Fibroblast of lung (primary cell): ENCODE measurements around the gene FHOD3. TPM values are rescaled to one million over a fixed set of nuclear protein-coding genes. Genes with fewer than 3 reads are reported as not detected.

Experiments used
- DNase-seq, 2 donors: peaks; one replicate each; pipeline versions ENCODE4 v3.0.0 to v3.0.0-alpha.2; 2010; ENCODE audit warnings: low read depth in 2 of 2
- H2AFZ ChIP-seq: 2 replicates; pipeline ENCODE4 v1.5.1; 2012; ENCODE audit warnings: low read length, control low read depth, inconsistent platforms
- H3K27ac ChIP-seq: 2 replicates; pipeline ENCODE4 v1.5.1; 2011; ENCODE audit warnings: low read length, control low read depth; ENCODE audit not compliant: insufficient read depth
- H3K27me3 ChIP-seq: 2 replicates; pipeline ENCODE4 v1.5.1; 2011; ENCODE audit warnings: mild to moderate bottlenecking, low read length; ENCODE audit not compliant: control insufficient read depth, insufficient read depth
- H3K36me3 ChIP-seq: 2 replicates; pipeline ENCODE4 v1.5.1; 2011; ENCODE audit warnings: low read length; ENCODE audit not compliant: control insufficient read depth, insufficient read depth
- H3K4me1 ChIP-seq: 2 replicates; pipeline ENCODE4 v1.5.1; 2011; ENCODE audit warnings: low read length; ENCODE audit not compliant: control insufficient read depth, insufficient read depth; ENCODE audit errors: extremely low read depth
- H3K4me2 ChIP-seq: 2 replicates; pipeline ENCODE4 v1.5.1; 2011; ENCODE audit warnings: low read length, control low read depth; ENCODE audit not compliant: insufficient read depth; ENCODE audit errors: extremely low read depth
- H3K4me3 ChIP-seq, 4 experiments: fragments of 200-600 bp in 1 of 4; sonication (generic) in 1 of 4; replicated peaks in 1 of 4; 2 replicates each; pipeline ENCODE4 v1.5.1; 2011 to 2016; ENCODE audit warnings: low read length in 4 of 4, low read depth in 3 of 4, mild to moderate bottlenecking in 3 of 4, control low read depth in 2 of 4, inconsistent platforms in 1 of 4, mixed read lengths in 1 of 4; ENCODE audit not compliant: insufficient read depth in 1 of 4; ENCODE audit errors: control extremely low read depth in 1 of 4
- H3K79me2 ChIP-seq: 2 replicates; pipeline ENCODE4 v1.5.1; 2012; ENCODE audit warnings: mild to moderate bottlenecking, low read length, inconsistent platforms; ENCODE audit not compliant: control insufficient read depth, insufficient read depth
- H3K9ac ChIP-seq: 2 replicates; pipeline ENCODE4 v1.5.1; 2011; ENCODE audit warnings: mild to moderate bottlenecking, low read length, control low read depth; ENCODE audit not compliant: insufficient read depth
- H3K9me3 ChIP-seq: 2 replicates; pipeline ENCODE4 v1.5.1; 2012; ENCODE audit warnings: low read depth, low read length; ENCODE audit not compliant: control insufficient read depth, insufficient read depth
- H4K20me1 ChIP-seq: 2 replicates; pipeline ENCODE4 v1.5.1; 2011; ENCODE audit warnings: low read length; ENCODE audit not compliant: control insufficient read depth, insufficient read depth; ENCODE audit errors: extremely low read depth
- EZH2 ChIP-seq: IDR thresholded peaks from 2 replicates; pipeline ENCODE4 v1.5.1; 2012; ENCODE audit warnings: low read length, control low read depth, mild to moderate bottlenecking; ENCODE audit errors: missing control alignments
- polyA plus RNA-seq, 2 donors: library from polyadenylated mRNA; depleted of rRNA in 1 of 2; stranded (reverse) in 1 of 2; unstranded in 1 of 2; fragments of >200 nt; gene quantifications; 2 replicates each; pipeline ENCODE4 v1.2.1, GENCODE V29; 2011 to 2012; ENCODE audit warnings: missing spikeins in 1 of 2
- total RNA-seq: library from RNA; depleted of rRNA; stranded (reverse); fragments of >200 nt; gene quantifications from 2 replicates; pipeline ENCODE4 v1.2.1, GENCODE V29; 2014
- TF ChIP-seq, protein P1 (sequence below), 2 donors: IDR thresholded peaks in 1 of 2; conservative IDR thresholded peaks in 1 of 2; 1 replicate in 1 of 2; 2 replicates in 1 of 2; pipeline ENCODE4 v1.5.1; 2011 to 2012; ENCODE audit warnings: low read length in 2 of 2, control low read depth in 1 of 2, inconsistent platforms in 1 of 2, low read depth in 1 of 2, mild to moderate bottlenecking in 1 of 2

FHOD3 gene
- total and polyA plus RNA-seq, 2 donors (not counting 1 experiment from before 2014, with no cell fraction given) = 16.1 to 28.2 TPM

- Histone ChIP-seq H3K9ac (no peak overlapping the region), H3K4me3 (no peak overlapping the region), H4K20me1 (no peaks in the 10 kb centered on the region), H3K27ac (no peak overlapping the region), H2AFZ (no peak overlapping the region), H3K4me1 (no peaks in the 10 kb centered on the region), H3K79me2 (no peaks in the 10 kb centered on the region), H3K9me3 (no peaks in the 10 kb centered on the region), H3K27me3 (no peaks in the 10 kb centered on the region), H3K4me2 (no peak overlapping the region), H3K36me3 (no peaks in the 10 kb centered on the region)
- DNase-seq = no peak
- TF ChIP-seq, protein P1, sequence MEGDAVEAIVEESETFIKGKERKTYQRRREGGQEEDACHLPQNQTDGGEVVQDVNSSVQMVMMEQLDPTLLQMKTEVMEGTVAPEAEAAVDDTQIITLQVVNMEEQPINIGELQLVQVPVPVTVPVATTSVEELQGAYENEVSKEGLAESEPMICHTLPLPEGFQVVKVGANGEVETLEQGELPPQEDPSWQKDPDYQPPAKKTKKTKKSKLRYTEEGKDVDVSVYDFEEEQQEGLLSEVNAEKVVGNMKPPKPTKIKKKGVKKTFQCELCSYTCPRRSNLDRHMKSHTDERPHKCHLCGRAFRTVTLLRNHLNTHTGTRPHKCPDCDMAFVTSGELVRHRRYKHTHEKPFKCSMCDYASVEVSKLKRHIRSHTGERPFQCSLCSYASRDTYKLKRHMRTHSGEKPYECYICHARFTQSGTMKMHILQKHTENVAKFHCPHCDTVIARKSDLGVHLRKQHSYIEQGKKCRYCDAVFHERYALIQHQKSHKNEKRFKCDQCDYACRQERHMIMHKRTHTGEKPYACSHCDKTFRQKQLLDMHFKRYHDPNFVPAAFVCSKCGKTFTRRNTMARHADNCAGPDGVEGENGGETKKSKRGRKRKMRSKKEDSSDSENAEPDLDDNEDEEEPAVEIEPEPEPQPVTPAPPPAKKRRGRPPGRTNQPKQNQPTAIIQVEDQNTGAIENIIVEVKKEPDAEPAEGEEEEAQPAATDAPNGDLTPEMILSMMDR (conservative IDR thresholded peaks at IDR 0.05 in 1 of 2, IDR thresholded peaks at IDR 0.05 in 1 of 2; ENCODE audit: low read depth in 1 of 2, low read length in 2 of 2) = no peak
- TF ChIP-seq EZH2 = no peak
Observed at GRCh38 chr18:36490897-36491296, 193.4 kb downstream of the FHOD3 start.

GRCh38 chr18:36492604-36493329, 195.3 kb downstream of the FHOD3 start:
- DNase-seq = peak in 1 of 2 donors; percentile 22
- Histone ChIP-seq H4K20me1 (no peaks in the 10 kb centered on the region), H3K4me3 (no peak overlapping the region), H3K27ac (no peak overlapping the region), H3K27me3 (no peaks in the 10 kb centered on the region), H3K79me2 (no peaks in the 10 kb centered on the region), H2AFZ (no peak overlapping the region), H3K4me2 (no peak overlapping the region), H3K4me1 (no peaks in the 10 kb centered on the region), H3K9me3 (no peaks in the 10 kb centered on the region), H3K9ac (no peak overlapping the region), H3K36me3 (no peaks in the 10 kb centered on the region)
- no peak for TF ChIP-seq EZH2
- TF ChIP-seq, protein P1 (conservative IDR thresholded peaks at IDR 0.05 in 1 of 2, IDR thresholded peaks at IDR 0.05 in 1 of 2; ENCODE audit: low read depth in 1 of 2, low read length in 2 of 2) = no peak

GRCh38 chr18:36493349-36494159, 196.0 kb downstream of the FHOD3 start:
- H3K4me3 ChIP-seq = no peak overlapping the region
- no peaks in the 10 kb centered on the region for H3K27me3 ChIP-seq
- no peaks in the 10 kb centered on the region for H4K20me1 ChIP-seq
- no peaks in the 10 kb centered on the region for H3K36me3 ChIP-seq
- H2AFZ ChIP-seq = no peak overlapping the region
- no peaks in the 10 kb centered on the region for H3K4me1 ChIP-seq
- peak in 1 of 2 donors; percentile 24 for DNase-seq
- H3K79me2 ChIP-seq = no peaks in the 10 kb centered on the region
- no peak overlapping the region for H3K9ac ChIP-seq
- H3K4me2 ChIP-seq = no peak overlapping the region
- H3K27ac ChIP-seq = no peak overlapping the region
- TF ChIP-seq, protein P1 (conservative IDR thresholded peaks at IDR 0.05 in 1 of 2, IDR thresholded peaks at IDR 0.05 in 1 of 2; ENCODE audit: low read depth in 1 of 2, low read length in 2 of 2) = no peak
- no peak for TF ChIP-seq EZH2
- no peaks in the 10 kb centered on the region for H3K9me3 ChIP-seq
